ENCODE data around the gene LAS1L. TPM values are rescaled to one million over a fixed set of nuclear protein-coding genes. Genes with fewer than 3 reads are reported as not detected.

Gene LAS1L
- total and polyA plus RNA-seq, 4 donors, result 15.5 to 27.0 (median 23.1) TPM

DNA sequence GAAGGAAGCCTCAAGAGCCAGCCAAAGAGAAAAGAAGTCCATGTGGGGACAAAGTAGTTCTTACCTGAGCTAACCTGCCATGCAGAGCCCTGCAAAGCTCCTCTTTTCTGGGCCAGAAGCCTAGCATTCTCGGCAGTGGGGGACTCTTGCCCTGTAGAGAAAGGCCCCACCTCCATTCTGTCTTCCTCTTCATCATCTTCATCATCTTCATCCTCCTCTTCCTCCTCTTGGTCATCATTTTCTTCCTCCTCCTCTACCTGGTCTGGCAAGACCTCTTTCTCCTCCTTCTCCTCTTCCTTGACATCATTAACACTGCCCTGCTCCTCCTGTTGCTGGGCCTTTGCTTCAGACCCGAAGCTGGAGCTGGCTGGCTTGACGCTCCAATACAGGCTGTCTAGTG is 16.7 kb downstream of the LAS1L start:
- WGBS, 2 donors, result 85 to 95% methylated on average over 2 to 3 of the region's 3 CpGs
- Histone ChIP-seq H3K36me3 (ENCODE audit: control insufficient read depth in 4 of 4, insufficient read depth in 4 of 4, low read length in 4 of 4) (peaks cover 11 to 19% (median 16%) of the 10 kb centered on the region in 4 donors), H3K9ac (ENCODE audit: insufficient read depth in 1 of 2, low read length in 2 of 2) (no peak overlapping the region)

DNA sequence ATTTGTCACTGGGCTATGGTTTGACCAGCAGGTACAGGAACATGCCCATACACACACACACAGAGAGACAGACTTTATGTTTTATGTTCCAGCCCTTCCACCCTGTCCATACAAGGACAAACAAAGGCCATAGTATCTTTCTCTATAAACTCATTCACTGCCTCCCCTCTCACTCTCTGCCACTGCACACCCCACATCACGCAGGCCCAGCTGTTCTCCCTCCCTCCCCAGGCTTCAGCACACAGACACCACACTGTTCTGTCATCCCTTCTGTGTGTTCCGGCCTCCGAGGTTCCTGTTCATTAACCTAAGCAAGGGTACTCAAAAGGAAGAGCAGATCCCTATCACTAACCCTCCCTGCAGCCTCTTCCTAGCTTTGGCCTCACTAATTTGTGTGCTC is 17.8 kb downstream of the LAS1L start:
- H3K27ac ChIP-seq (ENCODE audit: low read depth in 1 of 2, low read length in 1 of 2), result no peak overlapping the region
- peaks cover 0 to under 1% (median 0%) of the 10 kb centered on the region in 4 donors for H3K9me3 ChIP-seq (ENCODE audit: control insufficient read depth in 4 of 4, insufficient read depth in 3 of 4, low read length in 3 of 4)
- no peak overlapping the region for H3K4me3 ChIP-seq
- 80 to 95% methylated on average over 3 of the region's 3 CpGs for WGBS, 2 donors
- DNase-seq (no peak), ATAC-seq (ENCODE audit: insufficient read depth, low FRiP score) (no peak)
- no peak overlapping the region for H3K9ac ChIP-seq (ENCODE audit: insufficient read depth in 1 of 2, low read length in 2 of 2)
- TF ChIP-seq, protein P1, sequence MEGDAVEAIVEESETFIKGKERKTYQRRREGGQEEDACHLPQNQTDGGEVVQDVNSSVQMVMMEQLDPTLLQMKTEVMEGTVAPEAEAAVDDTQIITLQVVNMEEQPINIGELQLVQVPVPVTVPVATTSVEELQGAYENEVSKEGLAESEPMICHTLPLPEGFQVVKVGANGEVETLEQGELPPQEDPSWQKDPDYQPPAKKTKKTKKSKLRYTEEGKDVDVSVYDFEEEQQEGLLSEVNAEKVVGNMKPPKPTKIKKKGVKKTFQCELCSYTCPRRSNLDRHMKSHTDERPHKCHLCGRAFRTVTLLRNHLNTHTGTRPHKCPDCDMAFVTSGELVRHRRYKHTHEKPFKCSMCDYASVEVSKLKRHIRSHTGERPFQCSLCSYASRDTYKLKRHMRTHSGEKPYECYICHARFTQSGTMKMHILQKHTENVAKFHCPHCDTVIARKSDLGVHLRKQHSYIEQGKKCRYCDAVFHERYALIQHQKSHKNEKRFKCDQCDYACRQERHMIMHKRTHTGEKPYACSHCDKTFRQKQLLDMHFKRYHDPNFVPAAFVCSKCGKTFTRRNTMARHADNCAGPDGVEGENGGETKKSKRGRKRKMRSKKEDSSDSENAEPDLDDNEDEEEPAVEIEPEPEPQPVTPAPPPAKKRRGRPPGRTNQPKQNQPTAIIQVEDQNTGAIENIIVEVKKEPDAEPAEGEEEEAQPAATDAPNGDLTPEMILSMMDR (IDR thresholded peaks at IDR 0.05; ENCODE audit: control extremely low read depth, extremely low read depth), result no peak
- peaks cover 9 to 23% (median 11%) of the 10 kb centered on the region in 4 donors for H3K36me3 ChIP-seq (ENCODE audit: control insufficient read depth in 4 of 4, insufficient read depth in 4 of 4, low read length in 4 of 4)
- no peaks in the 10 kb centered on the region for H3K27me3 ChIP-seq (ENCODE audit: control insufficient read depth in 3 of 3, insufficient read depth in 3 of 3, low read length in 2 of 3)
- no peaks in the 10 kb centered on the region for H3K4me1 ChIP-seq (ENCODE audit: control insufficient read depth in 5 of 5, insufficient read depth in 5 of 5, low read length in 5 of 5)

More for the DNA sequence above, 16.7 kb downstream of the LAS1L start:
- H3K4me3 ChIP-seq, result no peak overlapping the region
- TF ChIP-seq, protein P1 (IDR thresholded peaks at IDR 0.05; ENCODE audit: control extremely low read depth, extremely low read depth), result no peak
- ATAC-seq (ENCODE audit: insufficient read depth, low FRiP score) (no peak), DNase-seq (no peak)
- no peaks in the 10 kb centered on the region for H3K27me3 ChIP-seq (ENCODE audit: control insufficient read depth in 3 of 3, insufficient read depth in 3 of 3, low read length in 2 of 3)
- H3K4me1 ChIP-seq (ENCODE audit: control insufficient read depth in 5 of 5, insufficient read depth in 5 of 5, low read length in 5 of 5), result no peaks in the 10 kb centered on the region
- no peak overlapping the region for H3K27ac ChIP-seq (ENCODE audit: low read depth in 1 of 2, low read length in 1 of 2)
- H3K9me3 ChIP-seq (ENCODE audit: control insufficient read depth in 4 of 4, insufficient read depth in 3 of 4, low read length in 3 of 4), result no peaks in the 10 kb centered on the region

DNA sequence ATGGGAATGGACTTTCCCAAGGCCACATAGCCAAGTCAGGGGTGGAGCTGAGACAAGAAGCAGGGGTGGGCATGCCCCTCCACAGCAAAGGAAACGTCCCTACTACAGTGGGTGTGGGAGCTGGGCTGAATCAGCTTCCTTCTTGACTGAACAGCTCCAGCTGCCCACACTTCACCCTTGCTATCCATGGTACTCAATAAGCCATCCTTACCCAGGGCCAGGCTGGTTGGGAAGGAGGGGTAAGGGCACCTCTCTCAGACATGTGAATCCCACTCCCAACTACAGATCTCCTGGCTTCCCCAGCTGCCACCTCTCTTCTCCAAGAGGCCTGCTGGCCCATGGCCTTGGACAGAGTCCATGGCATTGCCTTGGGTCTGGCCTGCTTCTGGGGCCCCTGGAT is 21.0 kb downstream of the LAS1L start:
- ATAC-seq (ENCODE audit: insufficient read depth, low FRiP score), result no peak

More for the DNA sequence above, 21.0 kb downstream of the LAS1L start:
- Histone ChIP-seq H3K9ac (ENCODE audit: insufficient read depth in 1 of 2, low read length in 2 of 2) (no peak overlapping the region), H3K4me3 (no peak overlapping the region), H3K36me3 (ENCODE audit: control insufficient read depth in 4 of 4, insufficient read depth in 4 of 4, low read length in 4 of 4) (peaks cover 5 to 18% (median 11%) of the 10 kb centered on the region in 4 donors), H3K27me3 (ENCODE audit: control insufficient read depth in 3 of 3, insufficient read depth in 3 of 3, low read length in 2 of 3) (no peaks in the 10 kb centered on the region), H3K9me3 (ENCODE audit: control insufficient read depth in 4 of 4, insufficient read depth in 3 of 4, low read length in 3 of 4) (peaks cover 0 to 2% (median 0%) of the 10 kb centered on the region in 4 donors), H3K27ac (ENCODE audit: low read depth in 1 of 2, low read length in 1 of 2) (no peak overlapping the region), H3K4me1 (ENCODE audit: control insufficient read depth in 5 of 5, insufficient read depth in 5 of 5, low read length in 5 of 5) (no peaks in the 10 kb centered on the region)
- TF ChIP-seq, protein P1 (IDR thresholded peaks at IDR 0.05; ENCODE audit: control extremely low read depth, extremely low read depth), result no peak
- 39 to 57% methylated on average over 1 of the region's 1 CpG for WGBS, 2 donors
- DNase-seq, result no peak

Data from lung (tissue), 12 donors.